ENCODE results near the gene CELF6. TPM values are rescaled to one million over a fixed set of nuclear protein-coding genes. Genes with fewer than 3 reads are reported as not detected.

Gene CELF6
- total and polyA plus RNA-seq, 7 experiments from 2014 or later, result 0.10 to 5.7 (median 2.9) TPM

DNA sequence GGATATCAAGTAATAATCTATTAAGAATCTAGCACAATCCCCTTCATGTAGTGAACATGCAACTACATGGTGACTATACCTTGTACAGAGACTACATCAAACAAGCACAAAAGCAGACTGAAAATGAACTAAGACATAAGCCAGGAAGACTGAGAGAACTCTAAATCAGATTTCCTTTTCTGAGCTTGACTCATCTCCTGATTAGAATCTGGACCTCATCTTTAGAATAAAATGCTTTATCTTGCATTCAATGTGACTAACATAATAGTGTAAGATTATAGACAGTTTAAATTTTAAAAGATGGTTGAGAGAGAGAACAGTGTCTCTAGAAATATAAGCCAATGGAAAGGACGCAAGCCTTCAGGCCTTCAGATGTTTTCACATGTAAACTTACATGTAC, 71.4 kb downstream of the CELF6 start:
- Mint-ChIP-seq H3K27me3 (no peaks in the 10 kb centered on the region), H3K36me3 (peaks cover 20 to 50% (median 23%) of the 10 kb centered on the region in 5 donors), H3K9me3 (no peaks in the 10 kb centered on the region), H3K4me3 (no peak overlapping the region), H3K4me1 (peaks cover 0 to 11% (median 0%) of the 10 kb centered on the region in 7 donors), H3K27ac (peak overlapping the region in 2 of 9 donors; percentile 25 to 44)
- intact Hi-C loops (cut with micrococcal nuclease), result no loop called here
- H3K27ac ChIP-seq (ENCODE audit: low read depth, low read length), result no peak overlapping the region
- H3K4me1 ChIP-seq (ENCODE audit: control insufficient read depth in 2 of 2, insufficient read depth in 2 of 2, low read length in 2 of 2), result no peaks in the 10 kb centered on the region
- no peaks in the 10 kb centered on the region for H3K9me3 ChIP-seq (ENCODE audit: control insufficient read depth in 2 of 3, low read length in 3 of 3)
- ATAC-seq, result no peak
- CTCF ChIA-PET, result no interaction called here
- no peak overlapping the region for H3K4me3 ChIP-seq (ENCODE audit: low read length)
- no peak for DNase-seq
- POLR2A ChIA-PET, result no interaction called here
- peaks cover 4 to 61% (median 6%) of the 10 kb centered on the region in 3 experiments for H3K36me3 ChIP-seq (ENCODE audit: control insufficient read depth in 2 of 3, insufficient read depth in 3 of 3, low read length in 3 of 3)
- no peaks in the 10 kb centered on the region for H3K27me3 ChIP-seq (ENCODE audit: control insufficient read depth in 2 of 2, insufficient read depth in 2 of 2, low read length in 2 of 2)

DNA sequence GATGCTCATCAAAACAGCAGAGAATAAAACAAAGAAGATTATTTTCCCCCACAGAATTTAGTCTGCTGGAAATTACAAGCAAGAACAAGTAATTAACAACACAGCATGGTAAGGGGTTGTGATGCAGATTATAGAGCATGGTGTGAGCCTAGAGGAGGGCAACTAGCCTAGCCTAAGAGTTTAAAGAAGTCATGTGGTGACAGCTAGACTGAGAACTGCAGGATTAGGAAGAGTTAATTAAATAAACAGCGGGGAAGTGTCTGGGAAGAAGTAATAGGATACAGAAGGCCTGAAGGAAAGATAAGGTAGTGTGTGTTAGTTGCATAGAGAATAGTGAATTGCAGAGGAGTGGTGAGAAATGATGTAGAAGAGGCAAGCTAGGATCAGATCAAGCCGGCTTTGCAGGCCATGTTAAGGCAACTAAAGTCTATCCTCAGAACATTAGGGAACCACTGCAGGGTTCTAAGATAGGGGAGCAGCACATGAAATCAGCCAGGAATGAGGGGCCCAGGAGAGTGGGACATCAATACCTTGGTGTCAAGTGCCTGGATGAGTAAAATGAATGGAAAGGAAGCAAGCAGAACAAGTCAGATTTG, 77.1 kb downstream of the CELF6 start:
- DNase-seq, result no peak
- Histone ChIP-seq H3K27me3 (ENCODE audit: control insufficient read depth in 2 of 2, insufficient read depth in 2 of 2, low read length in 2 of 2) (no peaks in the 10 kb centered on the region), H3K36me3 (ENCODE audit: control insufficient read depth in 2 of 3, insufficient read depth in 3 of 3, low read length in 3 of 3) (peaks cover 0 to 49% (median 0%) of the 10 kb centered on the region in 3 experiments), H3K4me3 (ENCODE audit: low read length) (no peak overlapping the region), H3K9me3 (ENCODE audit: control insufficient read depth in 2 of 3, low read length in 3 of 3) (no peaks in the 10 kb centered on the region), H3K4me1 (ENCODE audit: control insufficient read depth in 2 of 2, insufficient read depth in 2 of 2, low read length in 2 of 2) (no peaks in the 10 kb centered on the region), H3K27ac (ENCODE audit: low read depth, low read length) (no peak overlapping the region)
- no peak for ATAC-seq
- Mint-ChIP-seq H3K9me3 (no peaks in the 10 kb centered on the region), H3K36me3 (peaks cover 4 to 37% (median 18%) of the 10 kb centered on the region in 5 donors), H3K27ac (peak overlapping the region in 6 of 9 donors; percentile 5 to 85 (median 48)), H3K27me3 (no peaks in the 10 kb centered on the region), H3K4me1 (peaks cover 0 to 19% (median 0%) of the 10 kb centered on the region in 7 donors), H3K4me3 (no peak overlapping the region)
- intact Hi-C loops (cut with micrococcal nuclease), result no loop called here
- ChIA-PET POLR2A (interaction anchor here (1.3 kb wide), 1 partner anchor 30 kb away, joined by 4 read pairs; no protein-coding TSS in a partner anchor), CTCF (interaction anchor here (1.3 kb wide), 1 partner anchor 16 kb away, joined by 3 read pairs; no protein-coding TSS in a partner anchor)

DNA sequence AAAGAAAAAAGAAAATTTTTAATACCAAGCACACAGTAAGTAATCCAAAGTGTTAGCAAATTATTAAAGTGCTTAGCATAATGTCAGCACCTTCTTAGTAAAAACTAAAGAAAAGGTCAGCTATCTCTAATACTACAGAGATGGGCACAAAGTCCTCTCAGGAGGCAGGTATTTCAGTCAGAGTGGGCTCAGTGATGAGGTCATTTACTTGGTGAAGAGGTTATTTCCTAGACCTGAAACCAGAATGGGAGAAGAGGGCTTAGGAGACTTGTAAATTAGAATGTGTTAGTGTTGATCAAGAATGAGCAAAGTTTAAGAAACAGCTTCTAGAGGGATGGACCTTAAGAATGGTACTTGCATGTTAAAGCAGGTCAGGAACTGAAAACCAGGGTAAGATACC, 80.3 kb downstream of the CELF6 start:
- H3K27me3 ChIP-seq (ENCODE audit: control insufficient read depth in 2 of 2, insufficient read depth in 2 of 2, low read length in 2 of 2), result no peaks in the 10 kb centered on the region
- POLR2A ChIA-PET, result interaction anchor here (1.5 kb wide), 1 partner anchor 9 kb away, joined by 5 read pairs; the partner anchor contains the start of gene PKM
- Mint-ChIP-seq H3K27ac (peak overlapping the region in 6 of 9 donors; percentile 28 to 82 (median 57)), H3K9me3 (no peaks in the 10 kb centered on the region), H3K36me3 (peaks cover 0 to 27% (median 12%) of the 10 kb centered on the region in 5 donors), H3K27me3 (peaks cover 0 to 2% (median 0%) of the 10 kb centered on the region in 5 donors), H3K4me3 (no peak overlapping the region), H3K4me1 (peaks cover under 1 to 38% (median 15%) of the 10 kb centered on the region in 7 donors)
- H3K27ac ChIP-seq (ENCODE audit: low read depth, low read length), result peak overlapping the region; percentile 32
- H3K9me3 ChIP-seq (ENCODE audit: control insufficient read depth in 2 of 3, low read length in 3 of 3), result no peaks in the 10 kb centered on the region
- intact Hi-C loops (cut with micrococcal nuclease), result loop anchor here in 1 of 2 donors (10.0 kb wide), 1 partner anchor 445 kb away; the partner anchor contains the start of genes BBS4 and HIGD2B
- DNase-seq (no peak), ATAC-seq (no peak)
- H3K36me3 ChIP-seq (ENCODE audit: control insufficient read depth in 2 of 3, insufficient read depth in 3 of 3, low read length in 3 of 3), result peaks cover 0 to 49% (median 0%) of the 10 kb centered on the region in 3 experiments
- H3K4me3 ChIP-seq (ENCODE audit: low read length), result no peak overlapping the region
- peaks cover 0 to 11% of the 10 kb centered on the region in 2 donors for H3K4me1 ChIP-seq (ENCODE audit: control insufficient read depth in 2 of 2, insufficient read depth in 2 of 2, low read length in 2 of 2)
- CTCF ChIA-PET, result interaction anchor here (1.7 kb wide), 1 partner anchor 12 kb away, joined by 7 read pairs; no protein-coding TSS in a partner anchor

DNA sequence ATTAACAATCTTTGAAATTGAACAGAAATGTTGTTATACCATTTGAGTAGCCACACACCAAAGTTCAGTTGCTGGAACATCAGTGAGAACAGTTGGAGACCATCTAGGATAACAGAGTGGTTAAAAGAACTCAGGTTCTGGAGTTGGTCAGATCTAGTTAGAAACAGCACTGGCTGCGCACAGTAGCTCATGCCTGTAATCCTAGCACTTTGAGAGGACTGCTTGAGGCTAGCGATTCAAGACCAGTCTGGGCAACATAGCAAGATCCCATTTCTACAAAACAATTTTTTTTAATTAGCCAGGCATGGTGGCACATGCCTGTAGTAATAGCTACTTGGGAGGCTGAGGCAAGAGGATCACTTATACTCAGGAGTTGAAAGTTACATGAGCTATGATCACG, 81.4 kb downstream of the CELF6 start:
- ATAC-seq (no peak), DNase-seq (no peak)
- Histone ChIP-seq H3K9me3 (ENCODE audit: control insufficient read depth in 2 of 3, low read length in 3 of 3) (no peaks in the 10 kb centered on the region), H3K36me3 (ENCODE audit: control insufficient read depth in 2 of 3, insufficient read depth in 3 of 3, low read length in 3 of 3) (peaks cover 0 to 38% (median 0%) of the 10 kb centered on the region in 3 experiments), H3K4me3 (ENCODE audit: low read length) (no peak overlapping the region), H3K27me3 (ENCODE audit: control insufficient read depth in 2 of 2, insufficient read depth in 2 of 2, low read length in 2 of 2) (no peaks in the 10 kb centered on the region), H3K27ac (ENCODE audit: low read depth, low read length) (no peak overlapping the region), H3K4me1 (ENCODE audit: control insufficient read depth in 2 of 2, insufficient read depth in 2 of 2, low read length in 2 of 2) (peaks cover 0 to 11% of the 10 kb centered on the region in 2 donors)
- ChIA-PET CTCF (interaction anchor here (1.7 kb wide), 1 partner anchor 11 kb away, joined by 7 read pairs; no protein-coding TSS in a partner anchor), POLR2A (interaction anchor here (0.9 to 1.5 kb wide), 2 partner anchors 8 to 12 kb away, joined by 3 to 5 read pairs; partner anchors contain the start of gene PKM)
- H3K36me3 Mint-ChIP-seq, result peaks cover 0 to 19% (median 12%) of the 10 kb centered on the region in 5 donors
- H3K27me3 Mint-ChIP-seq, result peaks cover 0 to 2% (median 0%) of the 10 kb centered on the region in 5 donors
- no peak overlapping the region for H3K4me3 Mint-ChIP-seq
- intact Hi-C loops (cut with micrococcal nuclease), result loop anchor here in 1 of 2 donors (10.0 kb wide), 1 partner anchor 446 kb away; the partner anchor contains the start of genes BBS4 and HIGD2B
- H3K27ac Mint-ChIP-seq, result no peak overlapping the region
- no peaks in the 10 kb centered on the region for H3K9me3 Mint-ChIP-seq
- H3K4me1 Mint-ChIP-seq, result peaks cover 8 to 33% (median 20%) of the 10 kb centered on the region in 7 donors

DNA sequence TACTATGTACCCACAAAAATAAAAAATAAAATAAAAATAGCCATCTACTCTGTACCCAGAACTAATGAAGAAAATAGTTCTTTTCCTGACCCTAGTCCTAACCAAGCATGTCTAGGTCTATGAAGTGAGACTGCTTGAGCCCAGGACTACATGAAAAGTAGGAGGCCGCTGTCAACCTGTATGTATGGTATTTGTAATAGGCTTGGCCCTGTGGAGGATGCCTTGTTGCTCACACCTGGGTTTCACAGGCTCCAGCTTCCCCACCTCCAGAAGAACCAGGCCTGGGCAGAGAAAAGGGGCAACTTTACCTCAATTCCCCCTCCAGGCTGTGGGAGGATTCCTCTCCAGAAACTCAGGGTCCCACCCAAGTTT, 82.1 kb downstream of the CELF6 start:
- CTCF ChIA-PET, result no interaction called here
- peaks cover 0 to 31% (median 0%) of the 10 kb centered on the region in 3 experiments for H3K36me3 ChIP-seq (ENCODE audit: control insufficient read depth in 2 of 3, insufficient read depth in 3 of 3, low read length in 3 of 3)
- H3K9me3 Mint-ChIP-seq, result no peaks in the 10 kb centered on the region
- H3K27ac Mint-ChIP-seq, result peak overlapping the region in 3 of 9 donors; percentile 62 to 90 (median 67)
- peak overlapping the region in 1 of 10 donors; percentile 78 for H3K4me3 Mint-ChIP-seq
- peaks cover 10 to 32% (median 23%) of the 10 kb centered on the region in 7 donors for H3K4me1 Mint-ChIP-seq
- intact Hi-C loops (cut with micrococcal nuclease), result loop anchor here in 1 of 2 donors (10.0 kb wide), 1 partner anchor 447 kb away; the partner anchor contains the start of genes BBS4 and HIGD2B
- peaks cover 3 to 11% of the 10 kb centered on the region in 2 donors for H3K4me1 ChIP-seq (ENCODE audit: control insufficient read depth in 2 of 2, insufficient read depth in 2 of 2, low read length in 2 of 2)
- peaks cover 0 to 2% (median 0%) of the 10 kb centered on the region in 5 donors for H3K27me3 Mint-ChIP-seq
- POLR2A ChIA-PET, result interaction anchor here (0.9 kb wide), 1 partner anchor 11 kb away, joined by 3 read pairs; no protein-coding TSS in a partner anchor
- DNase-seq (no peak), ATAC-seq (no peak)
- H3K4me3 ChIP-seq (ENCODE audit: low read length), result no peak overlapping the region
- H3K36me3 Mint-ChIP-seq, result peaks cover 0 to 16% (median 11%) of the 10 kb centered on the region in 5 donors
- H3K27ac ChIP-seq (ENCODE audit: low read depth, low read length), result no peak overlapping the region
- no peaks in the 10 kb centered on the region for H3K27me3 ChIP-seq (ENCODE audit: control insufficient read depth in 2 of 2, insufficient read depth in 2 of 2, low read length in 2 of 2)
- no peaks in the 10 kb centered on the region for H3K9me3 ChIP-seq (ENCODE audit: control insufficient read depth in 2 of 3, low read length in 3 of 3)

DNA sequence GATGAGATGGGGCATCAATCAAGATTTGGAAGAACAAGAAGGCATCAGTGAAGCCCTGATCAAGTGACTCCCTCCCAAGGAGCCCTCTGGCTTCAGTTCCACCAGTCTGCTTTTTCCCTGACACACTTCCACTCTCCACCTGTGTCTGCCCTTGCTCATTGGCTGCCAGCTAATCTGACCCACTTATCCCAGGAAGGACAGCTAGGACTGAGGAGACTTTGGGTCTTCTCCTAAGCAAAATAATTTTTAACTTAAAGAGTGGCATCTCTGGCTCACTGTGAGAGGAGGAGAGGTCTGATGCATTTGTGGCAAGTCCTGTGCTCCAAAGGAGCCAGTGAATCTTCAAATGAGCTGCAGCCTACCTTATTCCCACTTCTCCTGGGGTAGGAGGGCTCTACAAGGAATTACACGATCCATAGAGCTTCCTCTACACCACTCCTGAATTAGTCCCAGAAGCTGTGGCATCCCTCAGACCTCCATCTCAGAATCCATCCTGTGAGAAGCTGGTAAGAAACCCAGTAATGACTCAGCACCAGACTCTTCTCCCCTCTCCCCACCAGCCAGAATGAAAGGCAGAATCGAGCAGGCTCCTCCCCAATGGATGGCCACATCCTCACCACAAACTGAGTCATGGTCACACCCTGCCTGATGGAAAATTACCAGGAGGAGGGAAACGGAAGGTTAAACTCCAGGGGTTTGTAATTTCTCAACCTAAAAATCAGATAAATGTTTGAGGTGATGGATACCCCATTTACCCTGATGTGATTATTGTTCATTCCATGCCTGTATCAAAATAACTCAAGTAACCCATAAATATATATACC, 82.7 kb downstream of the CELF6 start:
- Mint-ChIP-seq H3K4me3 (peak overlapping the region in 1 of 10 donors; percentile 78), H3K4me1 (peaks cover 16 to 37% (median 29%) of the 10 kb centered on the region in 7 donors), H3K36me3 (peaks cover 0 to 16% (median 8%) of the 10 kb centered on the region in 5 donors), H3K27ac (peak overlapping the region in 5 of 9 donors; percentile 1 to 90 (median 62)), H3K9me3 (no peaks in the 10 kb centered on the region), H3K27me3 (peaks cover 0 to 2% (median 0%) of the 10 kb centered on the region in 5 donors)
- Histone ChIP-seq H3K4me3 (ENCODE audit: low read length) (no peak overlapping the region), H3K9me3 (ENCODE audit: control insufficient read depth in 2 of 3, low read length in 3 of 3) (no peaks in the 10 kb centered on the region), H3K27ac (ENCODE audit: low read depth, low read length) (no peak overlapping the region), H3K27me3 (ENCODE audit: control insufficient read depth in 2 of 2, insufficient read depth in 2 of 2, low read length in 2 of 2) (no peaks in the 10 kb centered on the region), H3K4me1 (ENCODE audit: control insufficient read depth in 2 of 2, insufficient read depth in 2 of 2, low read length in 2 of 2) (peaks cover 9 to 15% of the 10 kb centered on the region in 2 donors), H3K36me3 (ENCODE audit: control insufficient read depth in 2 of 3, insufficient read depth in 3 of 3, low read length in 3 of 3) (peaks cover 0 to 25% (median 0%) of the 10 kb centered on the region in 3 experiments)
- peak; percentile 90 for ATAC-seq
- intact Hi-C loops (cut with micrococcal nuclease), result loop anchor here in 1 of 2 donors (10.0 kb wide), 1 partner anchor 448 kb away; the partner anchor contains the start of genes BBS4 and HIGD2B
- DNase-seq, result peak in 2 of 9 donors; percentile 11 to 78
- ChIA-PET POLR2A (interaction anchor here (0.6 kb wide), 1 partner anchor 14 kb away, joined by 4 read pairs; no protein-coding TSS in a partner anchor), CTCF (no interaction called here)

Data from naive thymus-derived CD4-positive, alpha-beta T cell (primary cell).